GM06990 (cell line): ENCODE data around the gene ATP2B2.

ENCODE experiments used
- DNase-seq: peaks from one replicate; pipeline ENCODE4 v3.0.0-alpha.2; 2011; ENCODE audit not compliant: insufficient read length; ENCODE audit errors: extremely low read depth
- H3K27me3 ChIP-seq: replicated peaks from 2 replicates; pipeline ENCODE4 v1.6.0; 2011; ENCODE audit warnings: low read length; ENCODE audit not compliant: control insufficient read depth, insufficient read depth
- H3K36me3 ChIP-seq: 2 replicates; pipeline ENCODE4 v1.5.1; 2011; ENCODE audit warnings: low read length; ENCODE audit not compliant: control insufficient read depth, insufficient read depth
- H3K4me3 ChIP-seq: replicated peaks from 2 replicates; pipeline ENCODE4 v1.5.1; 2011; ENCODE audit warnings: low read depth, mild to moderate bottlenecking, control low read depth, low read length
- CTCF ChIP-seq: IDR thresholded peaks from 2 replicates; pipeline ENCODE4 v1.5.1; 2011; ENCODE audit warnings: low read length, control low read depth, mild to moderate bottlenecking, inconsistent platforms; ENCODE audit not compliant: insufficient read depth, poor library complexity, severe bottlenecking

The ATP2B2 gene

GRCh38 chr3:10430805-10431204 is 74.6 kb downstream of the ATP2B2 start:
- Histone ChIP-seq H3K36me3 (no peaks in the 10 kb centered on the region), H3K4me3 (no peak overlapping the region), H3K27me3 (no peaks in the 10 kb centered on the region)
- DNase-seq, result no peak
- no peak for TF ChIP-seq CTCF

GRCh38 chr3:10428406-10429091 is 76.8 kb downstream of the ATP2B2 start:
- no peak for TF ChIP-seq CTCF
- H3K36me3 ChIP-seq, result no peaks in the 10 kb centered on the region
- no peak overlapping the region for H3K4me3 ChIP-seq
- H3K27me3 ChIP-seq, result no peaks in the 10 kb centered on the region
- DNase-seq, result no peak

GRCh38 chr3:10426346-10427220 is 78.8 kb downstream of the ATP2B2 start:
- H3K27me3 ChIP-seq, result no peaks in the 10 kb centered on the region; the same call in 1 of the 2 replicates
- no peak for TF ChIP-seq CTCF
- no peak overlapping the region for H3K4me3 ChIP-seq
- no peaks in the 10 kb centered on the region for H3K36me3 ChIP-seq
- DNase-seq, result no peak

GRCh38 chr3:10423171-10423882 is 82.1 kb downstream of the ATP2B2 start:
- peak; percentile 15 for TF ChIP-seq CTCF
- Histone ChIP-seq H3K27me3 (no peaks in the 10 kb centered on the region; the same call in 1 of the 2 replicates), H3K36me3 (no peaks in the 10 kb centered on the region), H3K4me3 (no peak overlapping the region)
- no peak for DNase-seq

GRCh38 chr3:10421996-10422395 is 83.4 kb downstream of the ATP2B2 start:
- TF ChIP-seq CTCF, result no peak
- Histone ChIP-seq H3K27me3 (no peaks in the 10 kb centered on the region; the same call in 1 of the 2 replicates), H3K4me3 (no peak overlapping the region), H3K36me3 (no peaks in the 10 kb centered on the region)
- DNase-seq, result no peak
